ENCODE measurements around the gene SPHKAP.
"Not testable (repeated sequence)": the region's sequence is repeated elsewhere in the genome, so short reads cannot be mapped to it uniquely, and the experiment has no call there.

SPHKAP gene

DNA sequence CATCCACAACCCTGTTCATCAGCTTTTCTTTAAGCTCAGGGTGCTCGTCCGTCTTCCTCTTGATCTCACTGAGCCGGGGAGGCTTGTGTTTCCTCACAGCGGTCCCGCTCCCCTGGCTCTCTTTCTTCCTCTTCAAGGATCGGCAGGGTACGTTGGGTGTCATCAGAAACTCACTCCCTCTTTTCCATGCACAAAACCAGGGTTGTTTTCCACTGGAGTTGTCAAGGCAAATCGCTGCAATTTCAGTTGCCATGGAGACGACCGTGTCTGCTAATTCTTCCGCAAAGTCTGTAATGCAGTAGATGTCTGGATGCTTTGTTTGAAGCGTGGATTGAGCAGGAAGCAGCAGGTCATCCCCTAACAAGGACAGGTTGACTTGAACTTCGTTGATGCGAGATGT, 163.7 kb downstream of the SPHKAP start:
- no peak for DNase-seq

- no peak for DNase-seq
Measured at GRCh38 chr2:228016402-228016801, 165.1 kb downstream of the SPHKAP start.

DNA sequence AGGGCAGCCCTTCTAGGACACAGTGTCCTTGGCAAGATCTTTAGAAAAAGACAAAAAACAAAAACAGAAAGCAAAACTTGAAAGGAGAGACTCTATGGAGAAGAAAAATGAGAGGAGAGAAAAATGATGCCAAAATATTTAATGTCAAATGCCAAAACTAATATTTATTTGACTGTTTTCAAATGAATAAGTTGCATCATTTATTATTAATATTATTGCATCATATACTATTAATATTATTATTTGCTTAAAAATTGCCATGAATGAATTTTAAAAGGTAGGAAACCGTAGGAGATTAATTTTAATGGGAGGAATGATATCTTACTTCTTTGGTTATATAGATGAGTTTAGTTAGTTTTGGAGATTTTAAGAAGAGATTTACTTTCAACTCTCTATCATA, 165.7 kb downstream of the SPHKAP start:
- no peak for DNase-seq

- DNase-seq = no peak
Measured at GRCh38 chr2:227996366-227996765, 185.1 kb downstream of the SPHKAP start.

GRCh38 chr2:227990937-227991336, 190.6 kb downstream of the SPHKAP start:
- no peak for DNase-seq

DNA sequence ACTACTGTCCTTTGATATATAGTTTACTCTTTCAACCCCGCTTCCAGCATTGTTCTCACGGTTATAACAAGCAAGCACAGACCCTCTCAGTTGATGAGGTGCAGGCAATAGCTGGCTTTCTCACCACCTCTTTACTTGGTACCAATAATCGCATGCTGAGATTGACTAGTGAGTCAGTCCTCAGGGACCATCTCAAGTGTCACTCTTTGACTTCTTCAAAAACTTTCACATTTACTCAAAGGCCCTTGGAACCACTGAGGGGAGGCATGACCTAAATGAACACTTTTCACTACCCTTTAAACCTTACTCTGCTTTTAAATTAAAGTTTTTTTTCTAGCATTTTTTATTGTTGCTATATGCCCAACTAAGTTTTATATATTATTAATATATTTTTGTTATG, 208.2 kb downstream of the SPHKAP start:
- no peak for DNase-seq

- DNase-seq = no peak
Measured at GRCh38 chr2:227971619-227972230, 209.8 kb downstream of the SPHKAP start.

DNA sequence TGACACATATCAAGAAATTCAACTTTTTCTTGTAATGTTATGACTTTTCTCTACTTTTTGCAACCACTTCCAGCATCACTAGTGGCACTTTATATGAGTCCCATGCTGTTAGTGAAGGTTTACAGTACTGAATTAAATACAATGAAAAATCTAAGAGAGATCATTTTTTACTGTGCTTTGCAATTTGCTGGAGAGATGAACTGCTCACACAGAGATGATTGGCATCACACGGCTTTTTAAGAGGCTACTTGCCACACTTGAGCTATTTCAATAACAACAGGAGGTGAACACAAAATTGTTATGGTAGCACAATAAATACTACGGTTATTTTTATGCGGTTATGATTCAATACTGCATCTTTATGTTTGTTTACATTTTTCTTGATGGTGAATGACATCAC, 221.2 kb downstream of the SPHKAP start:
- no peak for DNase-seq

DNA sequence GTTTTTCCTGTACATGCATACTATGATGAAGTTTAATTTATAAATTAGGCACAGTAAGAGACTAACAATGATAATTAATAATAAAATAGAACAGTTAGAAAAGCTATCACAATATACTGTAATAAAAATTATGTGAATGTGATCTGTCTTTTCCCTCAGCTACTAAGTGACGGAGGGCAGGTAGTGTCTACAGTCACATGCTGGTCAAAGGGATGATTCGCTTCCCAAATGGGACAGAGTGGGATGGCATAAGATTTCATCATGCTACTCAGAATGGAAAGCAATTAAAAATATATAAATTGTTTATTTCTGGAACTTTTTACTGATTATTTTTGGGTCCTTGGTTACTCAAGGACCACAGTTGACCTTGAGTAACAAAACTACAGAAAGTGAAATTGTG, 238.5 kb downstream of the SPHKAP start:
- DNase-seq = no peak

DNA sequence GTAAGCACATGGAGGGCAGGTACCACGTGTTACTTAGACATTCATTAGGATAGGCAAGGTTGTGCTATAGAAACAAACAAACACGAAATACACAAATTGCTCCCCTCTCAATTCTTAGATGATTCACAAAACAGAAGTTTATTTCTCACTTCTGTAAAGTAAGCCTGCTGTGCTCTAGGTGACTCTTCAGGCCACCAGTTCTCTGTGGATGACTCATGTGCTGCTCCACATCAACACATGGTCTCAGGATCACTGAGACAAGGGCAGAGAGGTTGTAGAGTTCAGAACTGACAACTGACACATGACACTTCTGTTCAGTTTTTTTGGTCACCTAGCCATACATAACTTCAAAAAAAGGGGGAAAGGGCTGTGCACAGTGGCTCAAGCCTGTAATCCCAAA, 239.5 kb downstream of the SPHKAP start:
- DNase-seq = no peak

DNA sequence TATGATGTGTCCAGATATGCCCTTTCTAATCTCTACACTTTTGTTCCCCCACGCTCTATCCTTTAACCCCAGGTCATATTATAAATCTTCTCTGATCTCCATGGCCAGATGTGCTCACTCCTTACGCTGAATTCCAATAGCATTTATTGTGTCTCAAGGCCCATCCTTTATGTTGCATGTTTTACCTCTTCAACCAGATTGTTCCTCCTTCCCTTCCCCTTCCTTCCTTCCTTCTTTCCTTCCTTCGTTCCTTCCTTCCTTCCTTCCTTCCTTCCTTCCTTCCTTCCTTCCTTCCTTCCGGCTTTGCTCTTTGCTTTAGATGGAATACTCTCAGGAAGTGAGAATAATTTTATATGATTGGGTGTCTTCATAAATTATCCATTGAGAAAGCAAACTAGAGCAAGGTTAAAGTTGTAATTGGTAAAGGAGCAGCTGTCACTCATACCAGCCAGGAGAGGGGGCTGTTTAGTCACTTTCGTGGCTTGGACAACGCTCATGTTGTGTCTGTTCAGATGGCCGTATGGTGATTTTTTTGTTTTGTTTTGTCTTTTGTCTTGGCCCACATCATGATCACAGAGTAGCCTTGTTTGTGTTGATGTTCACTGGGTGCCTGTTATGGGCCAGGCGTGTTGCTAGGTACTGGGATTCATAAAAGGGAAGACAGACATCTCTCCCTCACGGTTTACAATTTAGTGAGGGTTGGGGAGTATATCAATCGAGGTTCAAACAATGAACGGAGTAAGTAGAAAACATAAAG, 242.0 kb downstream of the SPHKAP start:
- DNase-seq = no peak

DNA sequence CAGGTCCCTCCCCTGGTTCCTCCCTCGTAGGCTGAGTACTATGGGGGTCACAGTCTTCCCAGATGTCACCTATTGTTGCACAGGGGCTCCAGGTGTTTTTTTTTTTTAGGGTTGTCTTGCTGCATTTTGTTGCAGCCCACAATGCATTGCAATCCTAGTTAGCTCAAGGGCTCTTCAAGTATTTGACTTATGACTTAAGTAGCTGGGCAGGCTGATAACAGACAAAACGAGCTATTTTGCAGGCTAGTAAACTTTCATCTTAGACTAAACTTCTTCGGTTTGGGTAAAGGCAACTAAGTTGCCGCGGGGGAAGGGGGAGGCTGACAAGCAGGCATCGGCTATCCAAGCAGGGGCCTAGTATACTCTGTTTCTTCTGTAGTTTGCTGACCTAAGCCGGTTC, 245.2 kb downstream of the SPHKAP start:
- DNase-seq = not testable (repeated sequence)

GRCh38 chr2:227933884-227934283, 247.6 kb downstream of the SPHKAP start:
- DNase-seq = no peak

GRCh38 chr2:227932403-227932802, 249.1 kb downstream of the SPHKAP start:
- DNase-seq = no peak

DNA sequence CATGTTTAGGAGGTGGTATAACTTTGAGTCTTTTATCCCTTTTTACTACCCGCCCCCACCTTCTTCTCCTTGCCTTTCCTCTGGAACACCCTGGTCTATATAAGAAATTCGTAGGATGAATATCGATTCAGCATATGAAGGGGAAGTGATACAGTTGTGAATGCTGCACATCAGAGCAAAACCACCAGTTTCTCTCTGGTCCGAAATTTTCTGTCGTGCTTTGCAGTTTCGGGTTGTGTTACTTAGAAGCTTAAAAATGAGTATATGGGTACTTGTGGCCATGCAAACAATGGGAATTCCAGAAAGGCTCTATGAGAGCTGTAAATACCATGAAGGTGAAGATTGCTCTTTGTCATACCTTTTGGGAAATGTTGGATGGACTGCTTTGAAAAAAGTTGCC, 249.5 kb downstream of the SPHKAP start:
- DNase-seq = no peak

Measured in effector CD4-positive, alpha-beta T cell (primary cell).